Activated naive CD8-positive, alpha-beta T cell (primary cell): Measurements from ENCODE around the gene ANK2.
"Not testable (repeated sequence)": the region's sequence is repeated elsewhere in the genome, so short reads cannot be mapped to it uniquely, and the experiment has no call there.

Experiments used
- H3K27ac Mint-ChIP-seq: one replicate; pipeline ENCODE4 v1.8.0; 2021; ENCODE audit warnings: mixed read lengths
- H3K27me3 Mint-ChIP-seq: one replicate; pipeline ENCODE4 v1.8.0; 2021; ENCODE audit warnings: mixed read lengths
- H3K36me3 Mint-ChIP-seq: one replicate; pipeline ENCODE4 v1.8.0; 2021; ENCODE audit warnings: mixed read lengths
- H3K4me1 Mint-ChIP-seq: one replicate; pipeline ENCODE4 v1.8.0; 2021; ENCODE audit warnings: low read depth, mixed read lengths
- H3K4me3 Mint-ChIP-seq: one replicate; pipeline ENCODE4 v1.8.0; 2021; ENCODE audit warnings: mild to moderate bottlenecking, mixed read lengths
- H3K9me3 Mint-ChIP-seq: one replicate; pipeline ENCODE4 v1.8.0; 2021; ENCODE audit warnings: low read depth, mixed read lengths

Gene ANK2

DNA sequence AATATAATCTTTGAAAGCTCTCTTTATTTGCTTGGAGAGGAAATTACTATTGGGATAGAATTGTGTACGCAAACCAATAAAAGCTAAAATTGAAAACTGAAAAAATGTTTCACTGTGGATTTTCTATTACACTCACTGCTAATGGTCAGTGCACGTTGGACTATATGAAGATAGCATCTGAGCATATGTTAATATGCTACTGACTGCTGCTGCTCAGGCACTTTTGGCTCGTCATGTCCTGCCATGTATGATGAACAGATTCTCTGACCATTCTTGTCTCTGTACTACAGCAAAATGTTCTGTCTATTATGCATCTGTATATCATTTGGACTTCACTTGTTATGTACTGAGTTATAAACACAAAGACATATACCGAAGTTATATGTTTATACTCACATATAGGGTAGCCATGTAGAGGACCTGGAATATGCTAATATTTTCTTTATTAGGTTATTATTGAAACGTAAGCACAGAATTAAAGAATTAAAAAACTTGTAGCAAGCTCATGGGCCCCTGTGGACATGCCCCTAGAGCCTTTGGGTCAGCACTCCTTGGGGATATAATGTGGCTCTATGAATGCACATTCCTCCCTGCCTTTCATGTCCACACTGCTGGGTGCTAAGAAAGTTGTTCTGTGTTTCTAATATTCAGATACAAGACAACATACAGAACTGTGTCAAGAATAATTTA lies 120.8 kb downstream of the ANK2 start:
- H3K36me3 Mint-ChIP-seq: no peaks in the 10 kb centered on the region
- no peak overlapping the region for H3K4me3 Mint-ChIP-seq
- H3K27me3 Mint-ChIP-seq: peaks cover 3% of the 10 kb centered on the region
- H3K4me1 Mint-ChIP-seq: no peaks in the 10 kb centered on the region
- H3K9me3 Mint-ChIP-seq: no peaks in the 10 kb centered on the region
- no peak overlapping the region for H3K27ac Mint-ChIP-seq

DNA sequence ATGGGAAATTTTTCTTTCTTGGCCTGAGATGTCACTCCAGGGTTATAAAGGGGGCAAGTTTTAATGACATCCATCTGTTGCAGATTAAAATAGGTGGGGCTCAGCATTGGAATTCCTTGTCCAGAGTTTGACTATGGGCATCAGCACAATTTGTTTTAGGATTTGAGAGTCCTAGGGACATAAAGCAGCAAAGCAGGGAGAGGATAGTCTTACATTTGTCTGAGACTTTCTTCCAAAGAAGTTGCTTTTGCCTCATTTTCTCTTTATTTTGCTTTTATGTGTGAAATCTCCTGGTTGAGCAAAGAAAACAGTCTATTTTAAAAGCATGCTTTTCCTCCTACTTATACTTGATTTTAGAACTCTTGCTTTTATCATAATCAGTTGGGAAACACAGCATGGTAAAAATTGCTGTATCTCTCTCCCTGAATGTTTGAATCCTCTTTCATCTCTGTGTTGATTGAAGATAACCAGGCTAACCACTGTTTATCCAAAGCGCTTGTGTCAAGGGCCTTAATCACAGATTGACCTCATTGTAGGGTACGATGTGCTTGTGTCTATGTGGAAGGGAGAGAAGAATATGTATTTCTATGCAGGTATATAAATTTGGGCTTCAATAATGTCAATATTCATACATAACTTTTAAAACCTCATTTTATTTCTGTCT lies 121.5 kb downstream of the ANK2 start:
- H3K36me3 Mint-ChIP-seq: no peaks in the 10 kb centered on the region
- H3K4me1 Mint-ChIP-seq: no peaks in the 10 kb centered on the region
- no peak overlapping the region for H3K27ac Mint-ChIP-seq
- H3K9me3 Mint-ChIP-seq: no peaks in the 10 kb centered on the region
- H3K27me3 Mint-ChIP-seq: peaks cover 4% of the 10 kb centered on the region
- H3K4me3 Mint-ChIP-seq: no peak overlapping the region

DNA sequence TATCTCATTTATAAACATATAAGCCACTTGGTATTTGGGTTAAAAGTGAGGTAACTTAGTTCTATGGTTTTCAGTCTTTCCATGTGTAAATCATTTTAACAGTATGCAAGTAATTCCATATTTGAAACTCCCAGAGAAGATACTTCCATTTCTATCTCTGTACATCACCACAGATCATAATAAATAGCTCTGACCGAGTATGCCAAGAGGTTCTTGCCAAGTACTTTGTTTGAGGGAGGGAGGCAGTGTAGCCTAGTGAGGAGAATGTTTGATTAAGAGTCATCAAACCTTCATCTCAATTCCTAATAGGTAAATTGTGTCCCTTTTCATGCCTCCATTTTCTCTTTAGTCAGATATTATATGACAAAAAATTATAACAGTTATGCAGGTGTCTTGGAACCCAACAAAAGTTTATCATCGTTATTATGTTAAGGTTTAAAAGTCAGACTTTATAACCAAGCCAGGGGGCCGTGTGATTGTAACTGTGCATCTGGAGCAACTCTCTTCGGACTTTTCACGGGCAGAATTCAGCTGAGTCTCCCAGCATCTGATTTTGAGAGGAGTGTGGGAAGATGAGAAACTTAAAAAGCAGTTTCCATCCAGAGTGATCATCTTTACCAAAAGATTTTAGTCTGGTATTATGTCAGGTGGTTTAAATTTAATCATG lies 123.8 kb downstream of the ANK2 start:
- Mint-ChIP-seq H3K27me3 (peaks cover 4% of the 10 kb centered on the region), H3K27ac (no peak overlapping the region), H3K4me1 (no peaks in the 10 kb centered on the region), H3K4me3 (no peak overlapping the region), H3K9me3 (no peaks in the 10 kb centered on the region), H3K36me3 (no peaks in the 10 kb centered on the region)

DNA sequence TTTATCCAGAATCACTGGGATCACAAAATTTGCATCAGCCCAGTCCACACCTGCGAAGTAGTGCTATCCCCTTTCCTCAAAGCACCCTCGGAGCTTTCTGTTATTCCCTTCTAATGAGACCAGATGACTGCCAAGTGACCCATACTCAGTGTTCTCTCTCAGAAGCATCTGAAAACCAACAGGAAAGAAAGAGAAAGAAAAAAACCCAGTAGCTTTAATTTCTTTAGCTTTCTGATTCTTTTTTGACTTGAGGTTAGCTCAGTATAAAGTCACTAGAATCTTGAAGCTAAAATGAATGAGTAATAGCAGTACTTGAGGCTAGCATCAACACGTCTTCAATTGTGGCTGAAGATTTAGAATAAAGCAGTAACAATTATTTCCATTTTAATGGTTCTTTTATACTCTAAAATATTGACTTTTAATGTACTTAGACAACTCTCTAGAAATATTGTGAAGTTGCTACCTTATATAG lies 124.4 kb downstream of the ANK2 start:
- H3K27me3 Mint-ChIP-seq: peaks cover 4% of the 10 kb centered on the region
- no peaks in the 10 kb centered on the region for H3K9me3 Mint-ChIP-seq
- no peaks in the 10 kb centered on the region for H3K4me1 Mint-ChIP-seq
- no peak overlapping the region for H3K27ac Mint-ChIP-seq
- H3K36me3 Mint-ChIP-seq: no peaks in the 10 kb centered on the region
- no peak overlapping the region for H3K4me3 Mint-ChIP-seq

DNA sequence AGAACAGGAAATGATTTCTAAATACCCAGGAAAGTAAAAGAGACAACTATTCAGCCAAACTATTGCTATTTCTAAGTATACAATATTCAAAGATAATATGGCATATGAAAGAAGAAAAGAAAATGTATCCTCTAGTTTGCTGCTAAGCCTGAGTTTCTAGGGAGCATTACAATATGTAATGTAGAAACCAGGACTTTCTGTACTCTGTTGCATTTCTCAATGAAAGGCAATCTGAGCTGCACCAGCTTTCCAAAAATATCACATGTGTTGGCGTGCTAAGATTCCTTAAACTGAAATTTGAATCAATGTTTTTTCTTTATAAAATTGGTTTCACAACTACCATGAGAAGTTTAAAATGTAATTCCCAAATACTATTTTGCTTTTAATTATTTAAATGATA lies 129.6 kb downstream of the ANK2 start:
- no peaks in the 10 kb centered on the region for H3K4me1 Mint-ChIP-seq
- no peaks in the 10 kb centered on the region for H3K9me3 Mint-ChIP-seq
- H3K27me3 Mint-ChIP-seq: peaks cover 4% of the 10 kb centered on the region
- no peak overlapping the region for H3K27ac Mint-ChIP-seq
- H3K4me3 Mint-ChIP-seq: no peak overlapping the region
- no peaks in the 10 kb centered on the region for H3K36me3 Mint-ChIP-seq

DNA sequence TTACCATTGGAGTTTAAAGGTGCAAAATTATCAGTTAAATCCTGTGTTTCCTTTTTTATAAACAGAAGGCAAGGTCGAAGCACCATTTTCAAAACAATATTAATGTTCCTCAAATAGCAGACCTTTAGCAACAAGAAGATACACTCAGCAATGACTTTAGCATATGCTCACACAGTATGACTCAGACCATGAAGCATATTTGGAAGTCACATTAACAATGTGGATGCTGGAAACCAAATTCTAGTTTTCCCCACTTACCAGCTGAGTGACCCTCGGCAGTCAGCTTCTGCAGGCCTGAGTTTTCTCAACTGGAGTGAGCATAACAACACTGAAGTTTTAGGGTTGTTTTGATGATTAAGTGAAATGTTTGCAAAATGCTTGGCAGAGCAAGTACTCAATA lies 130.5 kb downstream of the ANK2 start:
- no peak overlapping the region for H3K4me3 Mint-ChIP-seq
- peaks cover 2% of the 10 kb centered on the region for H3K27me3 Mint-ChIP-seq
- no peak overlapping the region for H3K27ac Mint-ChIP-seq
- no peaks in the 10 kb centered on the region for H3K4me1 Mint-ChIP-seq
- H3K9me3 Mint-ChIP-seq: no peaks in the 10 kb centered on the region
- H3K36me3 Mint-ChIP-seq: no peaks in the 10 kb centered on the region

DNA sequence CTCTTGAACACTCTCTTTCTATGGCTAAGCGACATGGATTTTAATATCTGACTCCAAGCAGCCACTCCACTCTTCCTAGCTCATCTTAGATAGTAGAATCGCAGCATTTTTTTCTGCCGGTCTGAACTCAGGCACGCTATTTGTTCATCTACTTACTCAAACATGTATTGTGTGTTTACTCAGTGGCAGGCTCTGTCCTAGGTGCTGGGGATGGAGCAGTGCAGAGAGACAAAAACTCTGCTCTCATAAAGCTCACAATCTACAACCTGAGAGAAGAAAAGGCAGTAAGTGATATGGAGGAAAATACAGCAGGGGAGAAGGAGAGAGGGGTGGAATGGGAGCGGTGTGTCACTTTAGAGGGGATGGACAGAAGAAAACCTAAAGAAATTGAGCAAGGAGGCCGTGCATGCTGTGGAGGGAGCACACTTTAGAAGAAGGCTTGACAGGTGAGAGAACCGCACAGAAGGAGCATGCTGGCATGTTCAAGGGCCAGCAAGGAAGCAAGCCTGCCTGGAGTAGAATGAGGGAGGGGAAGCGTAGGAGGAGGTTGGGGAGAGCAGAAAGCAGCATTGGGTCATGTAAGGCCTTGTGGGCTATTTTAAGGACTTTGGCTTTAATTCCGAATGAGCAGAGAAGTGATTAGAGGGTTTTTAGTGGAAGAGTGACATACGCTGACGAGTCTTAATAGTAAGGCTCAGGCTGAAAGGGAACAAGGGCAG lies 132.0 kb downstream of the ANK2 start:
- Mint-ChIP-seq H3K36me3 (no peaks in the 10 kb centered on the region), H3K9me3 (no peaks in the 10 kb centered on the region), H3K4me3 (no peak overlapping the region), H3K4me1 (no peaks in the 10 kb centered on the region), H3K27ac (no peak overlapping the region), H3K27me3 (no peaks in the 10 kb centered on the region)

DNA sequence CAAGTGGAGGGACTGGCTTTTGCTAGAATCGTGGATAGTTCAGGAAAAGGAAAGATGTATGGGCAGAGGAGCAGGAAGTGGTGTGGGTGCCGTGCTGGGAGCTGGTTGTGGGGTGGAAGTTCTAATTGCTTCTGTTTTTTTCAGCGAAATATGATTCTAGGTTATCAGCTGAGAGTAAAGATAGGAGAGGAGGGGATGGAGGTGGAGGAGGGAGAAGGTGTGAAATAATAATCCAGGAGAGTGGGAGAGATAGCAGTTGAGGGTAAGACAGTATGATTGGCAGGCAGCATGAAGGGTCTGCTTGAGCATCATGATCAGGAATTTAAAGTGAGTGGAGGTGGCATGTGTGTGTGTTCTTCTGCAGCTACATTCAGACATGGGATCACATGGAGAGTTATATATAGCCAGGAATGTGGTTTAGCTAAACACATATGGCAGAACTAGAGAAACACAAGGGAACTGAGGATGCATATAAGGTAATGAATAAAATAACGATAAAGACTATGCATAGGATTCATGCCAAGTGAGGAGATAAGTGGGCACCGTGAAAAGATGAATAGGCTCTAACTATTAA lies 133.7 kb downstream of the ANK2 start:
- no peaks in the 10 kb centered on the region for H3K9me3 Mint-ChIP-seq
- no peaks in the 10 kb centered on the region for H3K4me1 Mint-ChIP-seq
- no peak overlapping the region for H3K27ac Mint-ChIP-seq
- no peak overlapping the region for H3K4me3 Mint-ChIP-seq
- no peaks in the 10 kb centered on the region for H3K27me3 Mint-ChIP-seq
- H3K36me3 Mint-ChIP-seq: no peaks in the 10 kb centered on the region

DNA sequence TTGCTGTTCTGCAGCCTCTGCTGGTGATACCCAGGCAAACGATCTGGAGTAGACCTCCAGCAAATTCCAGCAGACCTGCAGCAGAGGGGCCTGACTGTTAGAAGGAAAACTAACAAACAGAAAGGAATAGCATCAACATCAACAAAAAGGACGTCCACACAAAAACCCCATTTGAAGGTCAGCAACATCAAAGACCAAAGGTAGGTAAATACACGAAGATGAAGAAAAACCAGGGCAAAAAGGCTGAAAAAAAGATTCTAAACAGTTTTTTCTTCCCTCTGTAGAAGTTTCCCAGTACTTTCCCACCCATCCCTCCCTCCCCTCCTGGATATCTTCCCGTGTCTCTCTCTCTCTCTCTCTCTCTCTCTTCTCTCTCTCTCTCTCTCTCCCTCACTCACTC lies 136.8 kb downstream of the ANK2 start:
- H3K4me3 Mint-ChIP-seq, H3K4me1 Mint-ChIP-seq, H3K36me3 Mint-ChIP-seq, H3K9me3 Mint-ChIP-seq, H3K27me3 Mint-ChIP-seq, H3K27ac Mint-ChIP-seq: not testable (repeated sequence)

DNA sequence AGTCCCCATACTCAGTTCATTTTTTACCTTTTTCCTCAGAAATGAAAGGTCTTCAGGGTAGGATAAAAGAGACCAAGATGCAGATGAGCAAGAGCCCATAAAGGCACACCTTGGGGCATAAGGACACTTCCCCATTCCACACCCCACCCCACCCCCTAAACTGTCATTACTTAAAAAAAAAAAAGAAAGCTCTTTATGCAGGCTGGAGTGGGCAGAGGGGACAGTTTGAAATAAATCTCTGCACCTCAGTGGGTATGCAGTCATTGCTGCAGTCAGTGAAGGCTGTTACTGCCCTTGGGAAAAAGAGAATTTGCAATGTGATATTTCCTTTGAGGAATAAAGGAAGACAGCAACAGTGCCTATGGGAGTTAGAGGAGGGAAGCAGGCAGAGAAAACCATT lies 137.5 kb downstream of the ANK2 start:
- Mint-ChIP-seq H3K4me3 (no peak overlapping the region), H3K9me3 (no peaks in the 10 kb centered on the region), H3K27me3 (peaks cover 2% of the 10 kb centered on the region), H3K36me3 (no peaks in the 10 kb centered on the region), H3K27ac (no peak overlapping the region), H3K4me1 (no peaks in the 10 kb centered on the region)

DNA sequence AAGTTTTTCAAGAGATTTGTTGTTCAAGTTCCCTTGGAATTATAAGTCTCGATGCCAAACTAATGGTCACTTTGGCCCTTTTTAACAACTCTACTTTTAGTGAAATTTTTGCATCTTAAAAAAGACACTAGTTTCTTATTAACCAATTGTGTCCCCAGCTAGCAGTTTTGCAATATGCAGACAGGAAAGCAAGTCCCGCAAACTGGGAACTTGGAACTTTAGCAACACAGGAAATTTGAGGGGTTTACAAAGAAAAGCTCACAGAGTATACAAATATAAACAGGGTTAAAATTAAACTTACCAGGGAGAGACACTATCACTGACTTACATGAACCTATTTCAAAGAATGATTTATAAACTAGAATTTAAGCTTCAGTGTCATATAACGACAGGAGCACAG lies 137.9 kb downstream of the ANK2 start:
- Mint-ChIP-seq H3K27me3 (peaks cover 2% of the 10 kb centered on the region), H3K36me3 (no peaks in the 10 kb centered on the region), H3K4me3 (no peak overlapping the region), H3K27ac (no peak overlapping the region), H3K9me3 (no peaks in the 10 kb centered on the region), H3K4me1 (no peaks in the 10 kb centered on the region)

DNA sequence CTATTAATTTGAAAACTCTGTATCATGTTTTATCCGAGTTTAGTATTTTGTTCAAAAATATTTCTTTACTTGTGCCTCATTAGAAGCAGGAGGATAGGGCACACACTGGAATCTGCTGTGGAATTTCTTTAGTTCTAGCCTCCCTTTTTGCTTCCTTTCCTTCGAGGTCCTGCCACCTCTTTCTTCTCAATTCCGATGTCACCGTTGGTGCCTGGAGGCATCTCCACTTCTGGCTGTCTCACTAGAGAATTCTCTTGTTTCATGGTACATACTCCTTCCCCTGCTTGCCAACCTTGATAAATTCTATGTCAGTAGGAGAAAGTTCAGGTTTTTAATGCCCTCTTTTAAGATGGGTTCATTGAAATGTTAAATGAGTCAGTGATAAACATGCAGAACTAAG lies 140.1 kb downstream of the ANK2 start:
- no peaks in the 10 kb centered on the region for H3K9me3 Mint-ChIP-seq
- no peak overlapping the region for H3K27ac Mint-ChIP-seq
- no peaks in the 10 kb centered on the region for H3K4me1 Mint-ChIP-seq
- H3K27me3 Mint-ChIP-seq: peaks cover 2% of the 10 kb centered on the region
- H3K36me3 Mint-ChIP-seq: no peaks in the 10 kb centered on the region
- no peak overlapping the region for H3K4me3 Mint-ChIP-seq

DNA sequence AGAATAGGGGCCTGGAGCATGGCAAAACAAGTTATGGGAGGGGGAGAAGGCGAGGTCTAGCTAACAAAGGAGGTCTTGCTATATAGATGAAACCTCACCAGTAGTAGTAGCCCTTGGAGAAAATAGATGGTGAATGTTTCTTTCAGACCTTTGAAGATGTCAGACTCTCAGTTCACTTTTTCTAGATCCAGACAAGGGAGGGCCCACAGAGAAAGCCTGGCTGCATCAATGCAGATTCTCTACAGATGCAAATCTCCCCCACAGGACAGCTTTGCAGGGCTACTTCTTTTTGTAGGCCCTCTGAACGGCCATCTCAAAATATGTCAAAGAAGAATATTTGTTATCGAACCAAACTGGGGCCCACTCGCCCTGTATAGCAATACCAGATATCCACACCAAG lies 159.7 kb downstream of the ANK2 start:
- Mint-ChIP-seq H3K27me3 (peaks cover 1% of the 10 kb centered on the region), H3K36me3 (no peaks in the 10 kb centered on the region), H3K27ac (no peak overlapping the region), H3K4me3 (no peak overlapping the region), H3K4me1 (no peaks in the 10 kb centered on the region), H3K9me3 (no peaks in the 10 kb centered on the region)

DNA sequence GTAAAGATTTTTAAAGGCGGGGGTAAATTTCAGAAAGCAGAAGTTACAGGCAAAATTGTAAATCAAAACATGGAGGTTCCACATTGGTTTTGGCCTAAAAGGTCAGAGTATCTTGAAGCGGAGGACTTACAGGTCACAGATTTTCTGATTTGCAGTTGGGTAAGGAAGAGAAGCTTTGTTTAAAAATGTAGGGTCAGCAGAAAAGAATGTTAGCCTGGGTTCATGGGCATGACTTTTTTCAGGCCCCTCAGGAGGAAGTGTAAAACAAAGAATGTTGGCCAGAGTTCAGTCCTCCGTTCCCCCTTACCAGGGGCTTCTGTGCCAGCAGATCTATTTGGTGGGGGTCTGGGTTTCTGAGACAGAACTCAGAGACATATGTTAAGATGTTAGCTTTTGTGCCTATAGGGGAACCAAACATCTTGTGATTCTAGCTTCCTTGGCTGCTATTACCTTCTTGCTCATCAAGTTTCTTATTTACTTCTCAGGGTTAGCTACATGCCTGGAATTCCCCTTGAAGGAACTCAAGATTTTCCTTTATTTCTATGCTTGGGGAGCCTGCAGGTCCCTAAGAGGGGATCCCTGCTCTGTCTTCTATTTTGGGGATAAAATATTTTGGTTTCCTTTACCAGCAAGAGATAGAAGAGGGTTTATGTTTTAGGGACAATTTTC lies 160.3 kb downstream of the ANK2 start:
- peaks cover 1% of the 10 kb centered on the region for H3K27me3 Mint-ChIP-seq
- H3K4me3 Mint-ChIP-seq: no peak overlapping the region
- no peaks in the 10 kb centered on the region for H3K9me3 Mint-ChIP-seq
- no peaks in the 10 kb centered on the region for H3K36me3 Mint-ChIP-seq
- no peaks in the 10 kb centered on the region for H3K4me1 Mint-ChIP-seq
- H3K27ac Mint-ChIP-seq: no peak overlapping the region
